Vagina (tissue), 2 donors: ENCODE data around the gene KRTAP10-1.

ENCODE experiments used
- POLR2A ChIP-seq, 2 donors: fragments of 450-650 bp; IDR thresholded peaks; one replicate each; pipeline ENCODE4 v1.6.1; 2017; ENCODE audit warnings: antibody characterized with exemption in 2 of 2, mild to moderate bottlenecking in 2 of 2, moderate library complexity in 2 of 2
- POLR2AphosphoS5 ChIP-seq, 2 donors: sonication (generic); formaldehyde crosslinking; IDR thresholded peaks; one replicate each; pipeline ENCODE4 v1.9.0; 2017; ENCODE audit warnings: antibody characterized with exemption in 2 of 2, mild to moderate bottlenecking in 2 of 2, low read depth in 1 of 2; ENCODE audit not compliant: insufficient read depth in 1 of 2
- TF ChIP-seq, protein P1 (sequence below), 3 experiments: fragments of 450-650 bp in 2 of 3; fragments of 200-600 bp in 1 of 3; sonication (generic) in 1 of 3; IDR thresholded peaks; one replicate each; pipeline ENCODE4 v1.5.1; 2017 to 2019; ENCODE audit warnings: antibody characterized with exemption in 3 of 3, mild to moderate bottlenecking in 2 of 3, moderate library complexity in 2 of 3

GRCh38 chr21:44589094-44589493 is 49.1 kb upstream of the KRTAP10-1 start:
- TF ChIP-seq, protein P1, sequence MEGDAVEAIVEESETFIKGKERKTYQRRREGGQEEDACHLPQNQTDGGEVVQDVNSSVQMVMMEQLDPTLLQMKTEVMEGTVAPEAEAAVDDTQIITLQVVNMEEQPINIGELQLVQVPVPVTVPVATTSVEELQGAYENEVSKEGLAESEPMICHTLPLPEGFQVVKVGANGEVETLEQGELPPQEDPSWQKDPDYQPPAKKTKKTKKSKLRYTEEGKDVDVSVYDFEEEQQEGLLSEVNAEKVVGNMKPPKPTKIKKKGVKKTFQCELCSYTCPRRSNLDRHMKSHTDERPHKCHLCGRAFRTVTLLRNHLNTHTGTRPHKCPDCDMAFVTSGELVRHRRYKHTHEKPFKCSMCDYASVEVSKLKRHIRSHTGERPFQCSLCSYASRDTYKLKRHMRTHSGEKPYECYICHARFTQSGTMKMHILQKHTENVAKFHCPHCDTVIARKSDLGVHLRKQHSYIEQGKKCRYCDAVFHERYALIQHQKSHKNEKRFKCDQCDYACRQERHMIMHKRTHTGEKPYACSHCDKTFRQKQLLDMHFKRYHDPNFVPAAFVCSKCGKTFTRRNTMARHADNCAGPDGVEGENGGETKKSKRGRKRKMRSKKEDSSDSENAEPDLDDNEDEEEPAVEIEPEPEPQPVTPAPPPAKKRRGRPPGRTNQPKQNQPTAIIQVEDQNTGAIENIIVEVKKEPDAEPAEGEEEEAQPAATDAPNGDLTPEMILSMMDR (IDR thresholded peaks at IDR 0.05) = no peak
- TF ChIP-seq POLR2A (IDR thresholded peaks at IDR 0.05) = no peak
- TF ChIP-seq POLR2AphosphoS5 (IDR thresholded peaks at IDR 0.05; ENCODE audit: insufficient read depth in 1 of 2, low read depth in 1 of 2) = no peak
